ENCODE measurements around the gene CLEC3A. TPM values are rescaled to one million over a fixed set of nuclear protein-coding genes. Genes with fewer than 3 reads are reported as not detected.
"Not testable (repeated sequence)": the region's sequence is repeated elsewhere in the genome, so short reads cannot be mapped to it uniquely, and the experiment has no call there.

The CLEC3A gene
- total and polyA plus RNA-seq, 8 donors = 0.14 to 0.22 (median 0.17) TPM; not detected in 4

DNA sequence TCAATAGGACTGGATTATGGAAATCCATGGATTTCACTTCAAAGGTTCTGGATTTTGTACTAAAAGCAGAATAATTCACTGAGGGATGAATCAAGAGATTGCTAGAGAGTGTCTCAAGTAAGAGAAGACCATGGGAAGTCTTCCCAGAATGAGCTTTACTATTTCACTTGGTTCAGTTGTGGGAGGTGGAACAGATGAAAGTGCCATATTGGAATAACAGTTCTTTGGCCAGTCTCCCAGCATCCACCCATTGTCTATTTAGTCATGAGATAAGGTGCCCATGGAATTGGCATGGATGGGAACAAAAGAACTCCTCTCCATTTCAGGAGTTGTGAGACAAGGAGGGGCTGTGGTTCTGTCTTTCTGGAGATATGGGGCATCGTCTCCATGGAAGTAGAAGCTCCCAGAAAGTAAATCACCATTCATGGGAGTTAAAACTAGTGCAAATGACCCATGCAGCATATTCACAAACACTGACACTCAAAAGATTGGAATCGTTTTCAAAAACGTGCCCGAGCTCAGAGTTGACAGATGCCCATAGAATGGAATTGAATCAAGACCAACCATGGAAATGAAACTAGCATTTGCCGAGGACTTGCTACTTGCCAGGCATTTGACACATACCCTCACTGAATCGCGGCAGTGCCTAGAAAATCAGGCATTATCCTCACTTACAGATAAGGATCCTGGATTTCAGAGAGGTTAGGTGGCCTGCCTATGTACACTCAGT lies 36.2 kb upstream of the CLEC3A start:
- no peak overlapping the region for H3K4me3 ChIP-seq
- no peaks in the 10 kb centered on the region for H3K27me3 ChIP-seq
- no peak overlapping the region for H3K27ac ChIP-seq
- TF ChIP-seq, protein P1, sequence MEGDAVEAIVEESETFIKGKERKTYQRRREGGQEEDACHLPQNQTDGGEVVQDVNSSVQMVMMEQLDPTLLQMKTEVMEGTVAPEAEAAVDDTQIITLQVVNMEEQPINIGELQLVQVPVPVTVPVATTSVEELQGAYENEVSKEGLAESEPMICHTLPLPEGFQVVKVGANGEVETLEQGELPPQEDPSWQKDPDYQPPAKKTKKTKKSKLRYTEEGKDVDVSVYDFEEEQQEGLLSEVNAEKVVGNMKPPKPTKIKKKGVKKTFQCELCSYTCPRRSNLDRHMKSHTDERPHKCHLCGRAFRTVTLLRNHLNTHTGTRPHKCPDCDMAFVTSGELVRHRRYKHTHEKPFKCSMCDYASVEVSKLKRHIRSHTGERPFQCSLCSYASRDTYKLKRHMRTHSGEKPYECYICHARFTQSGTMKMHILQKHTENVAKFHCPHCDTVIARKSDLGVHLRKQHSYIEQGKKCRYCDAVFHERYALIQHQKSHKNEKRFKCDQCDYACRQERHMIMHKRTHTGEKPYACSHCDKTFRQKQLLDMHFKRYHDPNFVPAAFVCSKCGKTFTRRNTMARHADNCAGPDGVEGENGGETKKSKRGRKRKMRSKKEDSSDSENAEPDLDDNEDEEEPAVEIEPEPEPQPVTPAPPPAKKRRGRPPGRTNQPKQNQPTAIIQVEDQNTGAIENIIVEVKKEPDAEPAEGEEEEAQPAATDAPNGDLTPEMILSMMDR (IDR thresholded peaks at IDR 0.05) = no peak
- H3K4me1 ChIP-seq = no peaks in the 10 kb centered on the region
- intact Hi-C loops (cut with DNase I) = no loop called here
- H3K36me3 ChIP-seq = no peaks in the 10 kb centered on the region
- ATAC-seq = no peak
- no peak for DNase-seq
- no peaks in the 10 kb centered on the region for H3K9me3 ChIP-seq

DNA sequence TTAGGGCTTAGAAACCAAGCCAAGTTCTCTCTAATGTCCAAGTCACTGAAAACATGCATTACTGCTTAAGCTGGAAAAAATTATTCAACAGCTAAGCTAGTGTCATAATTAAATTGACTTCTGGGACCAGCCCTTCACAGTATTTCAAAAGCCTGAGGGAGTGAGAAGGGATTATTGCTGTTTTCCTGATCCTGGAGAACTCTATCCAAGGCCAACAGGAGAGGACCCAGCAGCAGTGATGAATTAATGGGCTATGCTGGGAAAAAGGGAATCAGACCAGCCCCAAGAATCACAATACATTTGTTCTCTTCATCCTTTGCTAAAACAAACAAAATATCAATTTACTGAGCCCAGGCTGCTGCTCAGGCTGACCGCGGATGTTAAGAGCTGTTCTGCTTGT lies 34.5 kb upstream of the CLEC3A start:
- Histone ChIP-seq H3K4me3 (no peak overlapping the region), H3K36me3 (no peaks in the 10 kb centered on the region), H3K27ac (no peak overlapping the region), H3K4me1 (no peaks in the 10 kb centered on the region), H3K27me3 (no peaks in the 10 kb centered on the region), H3K9me3 (no peaks in the 10 kb centered on the region)
- intact Hi-C loops (cut with DNase I) = no loop called here
- DNase-seq (no peak), ATAC-seq (no peak)
- TF ChIP-seq, protein P1 (IDR thresholded peaks at IDR 0.05) = no peak

DNA sequence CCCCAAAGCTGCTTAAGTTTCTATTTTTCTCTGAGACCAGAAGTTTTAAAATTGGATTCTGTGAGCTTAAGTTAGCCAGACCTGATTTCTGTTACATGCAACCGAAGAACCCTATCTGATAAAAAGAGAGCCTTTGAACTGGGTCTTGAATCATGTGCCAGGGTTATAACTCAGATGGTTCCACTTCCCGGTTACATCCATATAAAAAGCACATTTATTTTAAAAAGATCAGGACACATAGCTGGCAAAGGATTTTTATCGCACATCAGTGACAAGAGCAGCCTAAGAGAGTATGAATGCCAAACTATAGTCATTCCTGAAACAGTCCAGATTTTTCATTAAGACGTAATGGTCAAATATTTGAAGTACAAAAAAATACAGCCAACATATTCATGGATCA lies 32.5 kb upstream of the CLEC3A start:
- Histone ChIP-seq H3K4me3 (no peak overlapping the region), H3K27me3 (no peaks in the 10 kb centered on the region), H3K9me3 (no peaks in the 10 kb centered on the region), H3K36me3 (no peaks in the 10 kb centered on the region), H3K27ac (no peak overlapping the region), H3K4me1 (no peaks in the 10 kb centered on the region)
- TF ChIP-seq, protein P1 (IDR thresholded peaks at IDR 0.05) = no peak
- DNase-seq = no peak
- ATAC-seq = no peak
- intact Hi-C loops (cut with DNase I) = no loop called here

DNA sequence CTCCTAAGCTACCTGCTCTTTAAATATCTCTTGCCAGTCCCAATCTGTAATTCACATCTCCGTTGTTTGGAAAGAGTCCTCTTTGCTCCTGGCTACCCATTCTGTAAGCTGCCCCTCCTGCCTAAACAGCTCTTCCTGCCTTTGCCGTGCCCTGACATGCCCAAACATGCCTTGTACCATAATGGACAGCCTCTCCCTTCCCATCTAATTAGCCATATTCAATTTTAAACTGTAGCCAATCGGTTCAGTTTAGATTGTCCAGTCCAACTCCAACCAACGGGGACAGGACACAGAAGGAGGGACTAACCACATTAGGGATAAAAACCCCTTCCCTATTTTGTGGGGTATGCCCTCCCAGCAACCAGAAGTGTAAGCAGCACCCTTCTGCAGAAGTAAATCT lies 30.6 kb upstream of the CLEC3A start:
- ATAC-seq (no peak), DNase-seq (no peak)
- no peak overlapping the region for H3K4me3 ChIP-seq
- no peaks in the 10 kb centered on the region for H3K4me1 ChIP-seq
- no peaks in the 10 kb centered on the region for H3K27me3 ChIP-seq
- intact Hi-C loops (cut with DNase I) = no loop called here
- H3K36me3 ChIP-seq = no peaks in the 10 kb centered on the region
- no peak overlapping the region for H3K27ac ChIP-seq
- TF ChIP-seq, protein P1 (IDR thresholded peaks at IDR 0.05) = no peak
- peaks cover 0 to 18% of the 10 kb centered on the region in 2 donors for H3K9me3 ChIP-seq

DNA sequence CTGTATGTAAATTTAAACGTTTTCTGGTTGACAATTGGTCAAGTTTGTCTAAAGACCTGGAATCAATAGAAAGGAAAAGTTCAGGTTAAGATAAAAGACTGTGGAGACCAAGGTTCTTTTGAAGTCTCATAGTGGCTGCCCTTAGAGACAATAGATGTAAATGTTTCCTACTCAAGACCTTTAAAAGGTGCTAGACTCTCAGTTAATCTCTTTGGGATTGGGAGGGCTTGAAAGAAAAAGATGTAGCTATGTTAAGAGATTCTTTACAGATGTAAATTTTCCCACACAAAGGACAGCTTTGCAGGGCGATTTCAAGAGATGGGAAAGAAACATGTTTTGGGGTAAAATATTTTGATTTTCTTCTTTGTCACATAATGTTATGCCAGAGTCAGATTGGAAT lies 30.0 kb upstream of the CLEC3A start:
- ATAC-seq; H3K4me3 ChIP-seq; DNase-seq; H3K4me1 ChIP-seq; intact Hi-C loops (cut with DNase I); H3K27ac ChIP-seq; H3K27me3 ChIP-seq; H3K36me3 ChIP-seq: not testable (repeated sequence)
- H3K9me3 ChIP-seq = peaks cover 0 to 22% of the 10 kb centered on the region in 2 donors
